HG02759 (cell line): ENCODE results near the gene GSTM4.

Source experiments
- ATAC-seq: cut with Tn5 transposase; IDR thresholded peaks from one replicate; pipeline ENCODE4 v1.9.1; 2021; ENCODE audit warnings: mild to moderate bottlenecking, moderate library complexity; ENCODE audit not compliant: unreplicated experiment

Gene GSTM4

DNA sequence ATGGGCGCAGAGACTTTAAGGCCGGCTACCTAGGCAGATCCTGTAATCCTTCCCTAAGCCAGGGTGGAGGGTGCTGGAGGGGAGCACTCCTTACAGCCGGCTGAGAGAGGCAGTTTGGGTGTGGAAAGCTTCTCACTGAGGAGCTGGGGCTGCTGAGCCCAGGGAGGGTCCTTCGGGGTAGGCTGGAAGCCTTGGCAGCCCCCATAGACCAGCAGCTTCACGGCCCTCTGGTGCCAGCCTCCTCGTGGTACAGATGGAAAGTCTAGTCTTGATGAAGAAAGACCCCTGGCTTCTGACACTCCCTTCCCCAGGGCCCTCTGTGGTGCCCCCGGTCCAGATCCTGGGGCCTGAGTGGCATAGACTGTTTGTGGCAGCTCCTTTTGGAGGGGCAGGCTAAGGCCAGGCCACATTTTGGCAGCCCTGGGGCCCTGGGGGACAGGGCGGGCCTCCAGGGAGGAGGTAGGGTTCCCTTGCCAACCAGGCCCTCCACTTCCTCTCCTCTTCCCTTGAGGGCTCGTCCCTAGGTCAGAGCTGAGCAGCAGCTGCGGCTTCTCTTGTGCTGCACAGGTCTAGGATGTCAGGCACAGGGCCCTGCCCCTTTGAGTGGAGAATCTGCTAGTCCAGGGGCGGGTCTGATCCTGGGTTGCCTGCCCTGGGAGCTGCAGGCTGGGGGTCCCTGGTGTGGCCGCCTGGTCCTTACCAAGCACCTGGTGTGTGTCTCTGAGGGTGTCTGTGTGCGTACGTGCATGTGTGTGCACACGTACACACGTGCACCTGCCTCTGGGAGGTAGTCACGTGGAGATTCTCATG is 31.5 kb upstream of the GSTM4 start:
- ATAC-seq, result peak; percentile 32

DNA sequence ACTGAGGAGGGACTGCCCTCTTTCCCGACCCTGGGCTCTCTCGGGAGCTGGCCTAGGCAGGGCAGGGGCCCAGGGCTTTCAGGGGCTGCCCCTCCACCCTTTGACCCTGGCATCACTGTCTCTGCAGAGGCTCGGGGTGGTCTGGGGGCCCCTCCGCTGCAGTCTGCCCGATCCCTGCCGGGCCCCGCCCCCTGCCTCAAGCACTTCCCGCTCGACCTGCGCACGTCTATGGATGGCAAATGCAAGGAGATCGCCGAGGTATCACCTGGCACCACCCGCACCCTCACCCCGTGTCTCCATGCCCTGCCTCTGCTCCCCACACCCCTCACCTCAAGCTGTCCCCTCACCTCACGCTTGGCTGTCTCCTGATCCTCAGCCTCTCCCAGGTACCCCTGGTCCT is 30.7 kb upstream of the GSTM4 start:
- no peak for ATAC-seq

DNA sequence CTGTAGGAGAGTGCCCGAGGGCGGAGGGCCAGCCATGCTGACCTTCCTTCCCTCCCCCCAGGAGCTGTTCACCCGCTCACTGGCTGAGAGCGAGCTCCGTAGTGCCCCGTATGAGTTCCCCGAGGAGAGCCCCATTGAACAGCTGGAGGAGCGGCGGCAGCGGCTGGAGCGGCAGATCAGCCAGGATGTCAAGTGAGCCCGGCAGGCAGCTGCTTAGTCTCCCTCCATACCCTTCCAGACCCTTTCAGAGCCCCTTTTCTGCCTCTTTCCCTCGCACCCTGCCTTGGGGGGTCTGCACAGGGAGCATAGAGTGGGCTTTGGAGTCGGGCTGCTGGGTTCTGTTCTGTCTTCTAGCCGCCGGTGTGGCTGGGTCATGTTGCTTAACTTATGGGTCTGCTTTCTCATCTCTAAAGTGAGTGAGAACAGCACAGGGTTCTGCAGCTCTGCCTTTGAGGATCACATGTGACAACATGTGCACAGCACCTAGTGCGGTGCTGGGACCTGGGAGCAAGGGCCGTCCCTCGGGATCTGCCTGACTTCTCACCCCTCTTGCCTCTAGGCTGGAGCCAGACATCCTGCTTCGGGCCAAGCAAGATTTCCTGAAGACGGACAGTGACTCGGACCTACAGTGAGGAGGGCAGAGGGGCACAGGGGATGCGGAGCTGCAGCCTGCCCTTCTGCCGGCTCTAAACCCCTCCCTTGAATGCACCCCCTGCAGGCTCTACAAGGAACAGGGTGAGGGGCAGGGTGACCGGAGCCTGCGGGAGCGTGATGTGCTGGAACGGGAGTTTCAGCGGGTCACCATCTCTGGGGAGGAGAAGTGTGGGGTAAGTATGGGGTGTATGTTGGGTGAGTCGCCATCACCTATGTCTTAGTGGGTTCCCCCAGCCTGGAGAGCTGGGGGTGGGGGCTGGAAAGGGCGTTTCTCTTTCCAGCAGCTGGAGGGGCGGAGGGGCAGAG is 30.0 kb upstream of the GSTM4 start:
- ATAC-seq, result no peak

DNA sequence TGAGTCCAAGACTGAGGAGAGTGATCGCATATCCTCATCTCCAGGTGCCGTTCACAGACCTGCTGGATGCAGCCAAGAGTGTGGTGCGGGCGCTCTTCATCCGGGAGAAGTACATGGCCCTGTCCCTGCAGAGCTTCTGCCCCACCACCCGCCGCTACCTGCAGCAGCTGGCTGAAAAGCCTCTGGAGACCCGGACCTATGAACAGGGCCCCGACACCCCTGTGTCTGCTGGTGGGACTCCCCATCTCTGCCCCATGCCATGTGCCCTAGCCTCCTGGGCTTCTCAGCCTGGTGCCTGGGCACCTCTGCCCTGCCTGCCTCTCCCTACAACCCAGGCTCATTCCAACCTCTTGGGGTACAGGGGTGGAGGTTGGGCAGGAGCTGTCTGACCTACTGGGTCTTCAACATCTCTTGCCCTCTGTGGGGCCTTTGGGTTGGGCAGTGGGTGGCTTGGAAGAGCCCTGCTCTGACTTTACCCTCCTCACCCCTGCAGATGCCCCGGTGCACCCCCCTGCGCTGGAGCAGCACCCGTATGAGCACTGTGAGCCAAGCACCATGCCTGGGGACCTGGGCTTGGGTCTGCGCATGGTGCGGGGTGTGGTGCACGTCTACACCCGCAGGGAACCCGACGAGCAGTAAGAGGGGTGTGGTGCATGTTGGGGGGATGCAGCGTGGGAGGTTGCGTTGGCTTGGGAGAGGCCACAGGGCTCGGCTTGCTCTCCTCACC is 29.1 kb upstream of the GSTM4 start:
- no peak for ATAC-seq

DNA sequence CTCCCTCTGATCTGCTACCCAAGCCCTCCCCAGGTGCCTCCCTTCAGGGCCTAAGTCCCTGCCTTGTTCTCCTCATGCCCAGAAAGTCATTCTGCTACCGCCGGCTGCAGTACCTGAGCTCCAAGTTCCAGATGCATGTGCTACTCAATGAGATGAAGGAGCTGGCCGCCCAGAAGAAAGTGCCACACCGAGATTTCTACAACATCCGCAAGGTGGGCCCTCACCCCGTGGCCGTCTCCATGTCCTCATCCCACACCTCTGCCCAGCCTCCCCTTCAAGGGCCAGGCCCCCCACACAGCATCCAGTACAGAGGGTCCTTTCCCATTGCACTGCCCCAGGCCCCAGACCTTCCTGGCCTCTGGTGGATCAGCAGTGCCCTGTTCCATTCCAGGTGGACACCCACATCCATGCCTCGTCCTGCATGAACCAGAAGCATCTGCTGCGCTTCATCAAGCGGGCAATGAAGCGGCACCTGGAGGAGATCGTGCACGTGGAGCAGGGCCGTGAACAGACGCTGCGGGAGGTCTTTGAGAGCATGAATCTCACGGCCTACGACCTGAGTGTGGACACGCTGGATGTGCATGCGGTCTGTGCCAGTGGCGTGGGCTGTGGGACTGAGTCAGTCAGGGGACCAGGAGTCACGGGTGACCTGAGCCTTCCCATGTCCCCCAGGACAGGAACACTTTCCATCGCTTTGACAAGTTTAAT is 28.1 kb upstream of the GSTM4 start:
- no peak for ATAC-seq

DNA sequence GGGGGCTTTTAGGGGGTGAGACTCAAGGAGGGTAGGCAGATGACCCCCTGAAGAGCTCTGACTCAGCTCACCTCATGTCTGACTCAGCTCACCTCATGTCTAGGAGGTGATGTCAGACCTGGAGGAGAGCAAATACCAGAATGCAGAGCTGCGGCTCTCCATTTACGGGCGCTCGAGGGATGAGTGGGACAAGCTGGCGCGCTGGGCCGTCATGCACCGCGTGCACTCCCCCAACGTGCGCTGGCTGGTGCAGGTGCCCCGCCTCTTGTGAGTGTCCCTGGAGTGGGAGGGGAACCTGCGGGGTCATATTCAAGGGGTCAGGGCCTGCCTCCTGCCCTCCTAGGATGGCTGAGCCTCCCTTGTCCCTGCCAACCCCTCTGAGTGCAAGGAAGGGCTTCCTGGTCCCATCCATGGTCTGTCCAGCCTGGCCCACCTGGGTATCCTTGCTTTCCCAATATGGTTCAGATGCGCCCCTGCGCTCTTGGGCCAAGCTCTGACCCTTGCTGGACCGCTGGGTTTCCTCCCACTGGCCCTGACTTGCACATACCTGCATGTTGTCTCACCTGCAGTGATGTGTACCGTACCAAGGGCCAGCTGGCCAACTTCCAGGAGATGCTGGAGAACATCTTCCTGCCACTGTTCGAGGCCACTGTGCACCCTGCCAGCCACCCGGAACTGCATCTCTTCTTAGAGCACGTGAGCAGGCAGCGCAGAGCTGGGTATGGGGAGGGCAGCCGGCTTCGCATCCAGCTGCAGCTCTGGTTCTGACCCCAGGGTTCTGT is 27.2 kb upstream of the GSTM4 start:
- no peak for ATAC-seq

DNA sequence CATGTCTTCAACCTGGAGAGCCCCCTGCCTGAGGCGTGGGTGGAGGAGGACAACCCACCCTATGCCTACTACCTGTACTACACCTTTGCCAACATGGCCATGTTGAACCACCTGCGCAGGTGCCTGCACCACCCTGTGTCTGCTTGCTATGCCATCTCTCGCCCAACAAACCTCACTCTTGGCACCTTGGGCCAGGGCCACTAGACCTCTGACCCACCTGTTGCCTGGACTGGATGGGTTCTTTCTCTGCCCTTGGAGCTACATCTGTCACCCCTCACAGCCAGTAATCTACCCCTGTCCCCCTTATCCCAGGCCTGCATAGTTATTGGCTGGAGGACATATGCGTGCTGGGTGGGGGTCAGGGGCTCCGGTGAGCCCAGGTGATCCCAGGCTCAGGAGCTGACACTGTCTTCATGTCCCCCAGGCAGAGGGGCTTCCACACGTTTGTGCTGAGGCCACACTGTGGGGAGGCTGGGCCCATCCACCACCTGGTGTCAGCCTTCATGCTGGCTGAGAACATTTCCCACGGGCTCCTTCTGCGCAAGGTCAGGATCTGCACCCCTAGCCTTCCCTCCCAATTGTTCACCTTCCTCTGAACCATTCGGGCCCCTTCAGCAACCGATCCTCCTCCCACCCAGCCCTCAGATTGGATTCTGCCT is 26.4 kb upstream of the GSTM4 start:
- ATAC-seq, result no peak

DNA sequence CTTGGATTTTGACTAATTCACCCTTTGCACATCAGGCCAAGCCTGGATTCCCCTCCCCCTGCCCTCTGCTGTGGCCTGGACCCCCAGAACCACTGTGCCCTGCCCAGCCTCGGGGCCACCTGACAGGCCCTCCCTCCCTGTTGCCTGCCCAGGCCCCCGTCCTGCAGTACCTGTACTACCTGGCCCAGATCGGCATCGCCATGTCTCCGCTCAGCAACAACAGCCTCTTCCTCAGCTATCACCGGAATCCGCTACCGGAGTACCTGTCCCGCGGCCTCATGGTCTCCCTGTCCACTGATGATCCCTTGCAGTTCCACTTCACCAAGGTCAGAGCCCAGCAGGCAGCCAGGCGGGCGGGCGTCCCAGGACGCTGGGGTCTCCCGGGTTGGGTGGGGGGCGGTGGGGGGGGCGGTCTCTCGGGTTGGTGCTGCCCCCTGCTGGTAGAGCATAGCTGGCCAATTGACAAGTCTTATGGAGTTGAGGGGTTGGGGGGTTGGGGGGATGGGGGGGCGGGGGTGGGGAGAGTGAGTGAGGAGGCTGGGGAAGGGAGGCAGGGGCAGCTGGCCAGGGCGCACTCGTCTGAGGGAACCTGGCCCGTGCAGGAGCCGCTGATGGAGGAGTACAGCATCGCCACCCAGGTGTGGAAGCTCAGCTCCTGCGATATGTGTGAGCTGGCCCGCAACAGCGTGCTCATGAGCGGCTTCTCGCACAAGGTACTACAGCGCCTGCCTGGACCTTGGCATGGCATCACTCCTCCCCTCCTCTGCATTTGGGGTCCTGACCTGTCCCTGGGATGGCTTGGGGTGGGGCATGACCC is 25.6 kb upstream of the GSTM4 start:
- no peak for ATAC-seq

DNA sequence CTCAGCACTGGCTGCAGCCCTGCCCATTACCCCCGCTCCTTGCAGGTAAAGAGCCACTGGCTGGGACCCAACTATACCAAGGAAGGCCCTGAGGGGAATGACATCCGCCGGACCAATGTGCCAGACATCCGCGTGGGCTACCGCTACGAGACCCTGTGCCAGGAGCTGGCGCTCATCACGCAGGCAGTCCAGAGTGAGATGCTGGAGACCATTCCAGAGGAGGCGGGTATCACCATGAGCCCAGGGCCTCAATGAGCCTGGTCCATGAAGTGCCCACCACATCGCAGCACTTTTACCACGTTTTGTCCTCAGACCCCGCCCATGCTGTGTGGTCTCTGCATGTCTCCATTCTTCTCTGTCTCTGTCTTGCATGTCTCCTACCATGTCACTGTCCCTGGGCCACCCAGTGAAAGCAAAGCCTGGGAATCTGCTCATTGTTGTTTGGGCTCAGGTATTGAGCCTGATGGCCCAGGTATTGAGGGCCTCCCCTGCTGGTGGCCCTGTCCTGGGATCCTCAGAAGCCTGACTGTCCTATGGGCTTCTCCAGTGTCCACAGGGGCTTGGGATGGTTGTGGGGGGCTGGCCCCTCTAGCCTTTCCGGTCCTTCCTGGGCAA is 24.9 kb upstream of the GSTM4 start:
- ATAC-seq, result no peak

DNA sequence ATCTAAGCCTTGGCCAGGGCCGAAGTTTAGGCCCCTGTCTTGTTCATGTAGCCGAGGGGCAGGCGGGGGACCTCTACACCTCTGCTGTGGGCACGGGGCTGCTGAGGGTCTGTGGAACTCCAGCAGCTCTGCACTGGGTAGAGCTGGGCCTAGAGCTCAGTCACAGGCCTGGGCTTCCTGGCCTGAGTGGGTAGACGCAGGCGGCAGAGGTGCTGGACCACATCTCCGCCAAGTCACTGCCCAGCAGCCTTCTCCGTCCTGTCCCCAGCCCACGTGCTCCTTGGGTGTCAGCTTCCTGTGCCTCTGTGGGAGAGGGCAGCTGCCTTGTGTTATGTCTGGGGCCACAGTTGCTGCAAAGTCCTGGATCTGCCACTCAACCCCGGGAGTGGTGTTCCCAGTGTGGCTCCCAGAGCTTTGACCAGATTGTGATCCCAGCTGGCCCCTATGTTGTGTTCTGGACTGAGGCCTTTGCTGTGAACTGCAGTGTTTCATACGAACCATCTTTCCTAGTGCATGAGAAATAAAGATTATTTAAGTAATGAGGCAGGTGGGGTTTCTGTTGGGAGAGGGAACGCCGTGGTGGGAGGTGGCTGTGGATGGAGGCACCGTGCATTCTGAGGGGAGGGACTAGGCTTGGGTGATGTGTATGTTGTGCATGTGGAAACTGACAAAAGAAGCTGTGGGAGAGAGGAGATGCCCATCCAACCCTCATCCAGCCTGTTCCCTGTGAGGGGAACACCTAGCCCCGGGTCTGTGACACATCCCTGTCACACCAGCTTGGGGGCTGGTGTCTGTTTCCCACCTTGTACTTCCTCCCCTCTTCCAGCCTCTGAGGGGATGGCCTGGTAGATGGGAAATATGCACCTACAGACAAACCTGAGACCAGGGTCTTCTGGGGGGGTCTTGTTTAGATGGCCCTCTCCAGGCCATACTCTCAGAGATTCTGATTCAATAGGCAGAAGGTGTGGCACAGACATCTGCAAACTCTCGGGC is 24.1 kb upstream of the GSTM4 start:
- ATAC-seq, result no peak

DNA sequence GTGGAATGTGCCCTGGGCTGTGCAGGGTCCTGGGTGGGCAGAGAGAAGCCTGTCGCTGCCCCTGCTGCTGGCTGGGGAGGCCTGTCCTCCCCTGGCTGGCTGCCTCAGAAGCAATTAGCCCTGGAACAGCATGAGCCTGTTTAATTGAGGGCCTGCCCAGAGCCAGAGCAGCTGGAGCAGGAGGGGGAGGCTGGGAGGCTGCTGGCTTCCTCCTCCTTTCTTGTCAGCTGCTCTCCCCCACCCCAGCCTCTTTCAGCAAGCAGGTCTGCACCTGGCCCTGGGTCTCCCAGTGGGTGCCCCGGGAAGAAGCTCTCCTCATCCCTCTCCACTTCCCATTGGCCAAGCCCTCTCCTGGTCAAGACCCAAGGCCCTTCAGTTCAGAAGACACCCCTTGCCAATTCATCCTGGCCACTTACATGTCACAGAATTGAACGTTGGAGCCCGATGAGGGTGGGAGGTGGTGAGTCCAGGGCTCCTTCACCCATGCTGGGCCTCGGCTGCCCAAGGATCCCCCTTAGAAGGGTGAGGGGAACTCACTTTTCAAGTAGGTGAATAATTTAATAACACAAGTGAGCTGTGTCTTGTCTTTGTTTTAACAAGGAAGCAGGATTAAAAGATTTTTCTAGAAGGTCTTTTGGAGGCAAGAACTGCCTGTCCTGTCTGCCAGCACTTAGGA is 23.1 kb upstream of the GSTM4 start:
- ATAC-seq, result no peak

DNA sequence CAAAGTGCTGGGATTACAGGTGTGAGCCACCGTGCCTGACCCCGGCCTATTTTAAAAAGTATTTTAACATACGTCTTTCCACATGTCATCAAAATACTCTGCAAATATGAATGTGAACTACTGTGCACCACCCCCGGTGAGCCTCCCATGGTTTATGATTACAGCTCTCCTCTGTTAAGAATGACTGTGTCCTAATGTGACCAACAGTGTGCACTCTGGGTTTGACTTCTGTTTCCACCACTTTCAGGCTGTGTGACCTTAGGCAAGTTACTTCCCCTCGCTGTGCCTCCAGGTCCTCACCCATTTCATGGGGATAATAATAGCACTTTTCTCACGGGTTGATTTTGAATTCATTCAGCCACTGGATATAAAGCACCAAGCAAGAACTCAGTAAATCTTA is 21.6 kb upstream of the GSTM4 start:
- ATAC-seq, result no peak

DNA sequence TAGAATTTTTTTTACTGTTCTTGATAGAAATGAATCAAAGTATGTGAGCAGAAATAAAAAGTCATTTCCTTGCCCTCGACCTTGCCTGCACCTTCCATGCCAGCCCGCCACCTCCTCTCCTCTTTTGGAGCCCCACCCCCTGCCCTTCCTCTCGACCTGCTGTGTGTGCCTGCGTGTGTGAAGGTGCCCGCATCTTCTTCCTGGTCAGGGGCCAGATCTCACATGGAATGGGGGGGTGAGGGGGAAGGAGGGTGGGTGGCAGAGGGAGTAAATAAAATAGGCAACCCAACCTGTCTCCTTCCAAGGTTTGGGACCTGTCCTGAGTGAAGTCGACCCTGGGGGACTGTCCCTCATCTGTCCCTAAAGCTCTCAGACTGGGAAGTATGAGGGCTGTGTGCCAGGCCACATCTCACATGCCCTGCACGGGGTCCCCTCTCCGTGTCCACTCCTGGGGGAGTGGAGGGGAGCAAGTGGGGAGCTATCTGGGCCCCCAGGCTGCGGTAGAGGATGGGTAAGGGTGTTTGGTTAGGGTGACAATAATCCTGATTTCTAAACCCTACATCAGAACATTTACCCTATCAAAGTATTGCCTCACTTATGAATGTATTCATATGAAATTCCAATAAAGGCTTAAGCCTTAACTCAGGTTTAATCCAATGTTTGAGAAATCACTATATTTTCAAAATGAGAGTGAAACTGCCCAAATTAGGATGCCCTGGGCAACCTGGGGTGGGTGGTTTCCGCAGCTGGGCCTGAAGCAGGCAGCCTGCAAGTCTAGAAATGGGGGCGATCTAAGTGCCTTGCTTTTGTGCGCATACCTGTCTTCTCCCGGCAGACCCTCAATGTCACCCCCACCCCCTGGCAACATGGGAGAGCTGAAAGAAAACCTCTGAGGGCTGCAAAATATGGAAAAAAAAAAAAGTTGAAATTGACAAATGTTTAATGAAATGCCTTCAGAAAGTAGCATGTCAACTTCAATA is 20.8 kb upstream of the GSTM4 start:
- no peak for ATAC-seq

DNA sequence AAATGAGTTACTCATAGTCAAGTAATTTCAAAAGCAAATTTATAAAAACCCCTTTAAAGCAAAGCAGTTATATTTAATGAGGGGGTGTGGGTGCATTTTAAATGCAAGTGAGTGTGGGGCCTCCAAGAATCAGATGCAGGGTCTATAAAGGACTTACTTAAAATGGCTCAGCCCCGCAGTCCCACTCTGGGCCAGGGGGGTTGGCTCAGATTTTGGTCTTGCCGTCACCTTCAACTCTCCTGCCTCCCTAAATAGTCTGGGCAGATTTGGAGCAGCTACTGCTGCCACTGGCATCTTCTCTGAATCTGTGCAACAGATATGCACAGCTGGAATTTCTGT is 20.1 kb upstream of the GSTM4 start:
- ATAC-seq, result no peak

DNA sequence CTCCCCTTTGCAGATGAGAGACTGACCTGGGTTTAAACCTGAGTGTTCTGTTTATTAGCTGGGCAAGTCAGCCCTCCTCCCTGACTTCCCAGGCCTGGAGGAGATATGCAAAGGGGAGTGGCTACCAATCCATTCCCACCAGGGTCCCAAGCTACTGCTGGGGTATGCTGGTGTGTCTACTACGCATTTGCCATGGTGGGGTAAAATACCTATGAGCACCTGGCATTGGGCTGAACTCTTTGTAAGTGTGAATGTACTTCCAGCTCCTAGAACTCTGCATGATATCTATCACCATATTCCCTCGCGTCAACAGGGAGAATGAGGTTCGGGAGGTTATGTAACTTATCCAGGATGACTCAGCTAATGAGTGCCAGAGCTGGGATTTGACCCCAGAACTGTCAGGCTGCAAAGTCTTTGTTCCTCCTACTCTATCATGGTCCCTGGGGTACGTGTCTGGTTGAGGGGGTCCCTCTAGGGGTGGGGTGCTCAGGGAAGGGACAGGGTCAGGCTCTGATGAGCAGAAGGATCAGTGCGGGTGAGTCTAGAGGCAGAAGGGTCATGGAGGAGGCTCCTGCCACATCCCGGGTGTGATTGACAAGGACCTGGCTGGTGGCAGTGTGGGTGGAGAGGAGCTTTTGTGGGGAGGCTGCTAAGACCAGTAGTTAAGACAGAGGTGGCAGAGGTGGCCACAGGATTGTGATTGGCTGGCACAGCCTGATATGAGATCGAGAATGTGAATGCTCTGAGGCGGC is 19.5 kb upstream of the GSTM4 start:
- ATAC-seq, result no peak
